ENCODE results near the gene MAML2.

GRCh38 chr11:96265972-96266371 is 77.0 kb downstream of the MAML2 start:
- no peak for TF ChIP-seq CTCF (conservative IDR thresholded peaks at IDR 0.05)
- TF ChIP-seq EZH2 (IDR thresholded peaks at IDR 0.05; ENCODE audit: low read depth), result no peak

Data from PC-9 (cell line).